ENCODE measurements around the gene RRAS. TPM values are rescaled to one million over a fixed set of nuclear protein-coding genes. Genes with fewer than 3 reads are reported as not detected.

Gene RRAS
- total RNA-seq, 1 donor from 2014 or later: 3.9 TPM

- TF ChIP-seq CTCF (IDR thresholded peaks at IDR 0.05; ENCODE audit: unreplicated experiment): no peak
- Mint-ChIP-seq H3K4me3 (ENCODE audit: low read depth) (no peak overlapping the region), H3K36me3 (ENCODE audit: insufficient read depth) (peaks cover 21% of the 10 kb centered on the region), H3K27ac (no peak overlapping the region), H3K27me3 (no peaks in the 10 kb centered on the region), H3K4me1 (ENCODE audit: low read depth) (no peaks in the 10 kb centered on the region), H3K9me3 (ENCODE audit: low read depth) (no peaks in the 10 kb centered on the region)
- no peak for DNase-seq (ENCODE audit: low spot score, unreplicated experiment)
Observed at GRCh38 chr19:49655570-49656455, 15.9 kb upstream of the RRAS start.

- Mint-ChIP-seq H3K4me3 (ENCODE audit: low read depth) (no peak overlapping the region), H3K4me1 (ENCODE audit: low read depth) (no peaks in the 10 kb centered on the region), H3K27ac (no peak overlapping the region), H3K36me3 (ENCODE audit: insufficient read depth) (peaks cover 16% of the 10 kb centered on the region), H3K9me3 (ENCODE audit: low read depth) (no peaks in the 10 kb centered on the region), H3K27me3 (no peaks in the 10 kb centered on the region)
- no peak for TF ChIP-seq CTCF (IDR thresholded peaks at IDR 0.05; ENCODE audit: unreplicated experiment)
- DNase-seq (ENCODE audit: low spot score, unreplicated experiment): no peak
Observed at GRCh38 chr19:49654581-49654980, 14.6 kb upstream of the RRAS start.

GRCh38 chr19:49653466-49653806, 13.5 kb upstream of the RRAS start:
- no peaks in the 10 kb centered on the region for H3K27me3 Mint-ChIP-seq
- H3K4me3 Mint-ChIP-seq (ENCODE audit: low read depth): no peak overlapping the region
- H3K36me3 Mint-ChIP-seq (ENCODE audit: insufficient read depth): peaks cover 14% of the 10 kb centered on the region
- no peaks in the 10 kb centered on the region for H3K9me3 Mint-ChIP-seq (ENCODE audit: low read depth)
- H3K27ac Mint-ChIP-seq: no peak overlapping the region
- no peak for TF ChIP-seq CTCF (IDR thresholded peaks at IDR 0.05; ENCODE audit: unreplicated experiment)
- no peak for DNase-seq (ENCODE audit: low spot score, unreplicated experiment)
- no peaks in the 10 kb centered on the region for H3K4me1 Mint-ChIP-seq (ENCODE audit: low read depth)

- no peak for DNase-seq (ENCODE audit: low spot score, unreplicated experiment)
- Mint-ChIP-seq H3K27ac (no peak overlapping the region), H3K4me1 (ENCODE audit: low read depth) (no peaks in the 10 kb centered on the region), H3K4me3 (ENCODE audit: low read depth) (no peak overlapping the region), H3K27me3 (no peaks in the 10 kb centered on the region), H3K36me3 (ENCODE audit: insufficient read depth) (peaks cover 14% of the 10 kb centered on the region), H3K9me3 (ENCODE audit: low read depth) (no peaks in the 10 kb centered on the region)
- no peak for TF ChIP-seq CTCF (IDR thresholded peaks at IDR 0.05; ENCODE audit: unreplicated experiment)
Observed at GRCh38 chr19:49652551-49653465, 12.9 kb upstream of the RRAS start.

GRCh38 chr19:49651820-49652550, 12.0 kb upstream of the RRAS start:
- H3K36me3 Mint-ChIP-seq (ENCODE audit: insufficient read depth): peaks cover 11% of the 10 kb centered on the region
- H3K27me3 Mint-ChIP-seq: no peaks in the 10 kb centered on the region
- no peaks in the 10 kb centered on the region for H3K4me1 Mint-ChIP-seq (ENCODE audit: low read depth)
- no peak for TF ChIP-seq CTCF (IDR thresholded peaks at IDR 0.05; ENCODE audit: unreplicated experiment)
- no peak overlapping the region for H3K27ac Mint-ChIP-seq
- no peak for DNase-seq (ENCODE audit: low spot score, unreplicated experiment)
- no peak overlapping the region for H3K4me3 Mint-ChIP-seq (ENCODE audit: low read depth)
- no peaks in the 10 kb centered on the region for H3K9me3 Mint-ChIP-seq (ENCODE audit: low read depth)
